Measurements from ENCODE around the gene KLF1.

The KLF1 gene

GRCh38 chr19:12886969-12887747, at the start of gene KLF1:
KLF1 (minus strand) TSS chr19:12887201; CDS start chr19:12887140, 61 bp downstream.
- DNase-seq (ENCODE audit: low read depth) = no peak
- H3K4me3 ChIP-seq (ENCODE audit: low read depth, low read length) = no peak within 1 kb of the TSS
- TF ChIP-seq POLR2A (IDR thresholded peaks at IDR 0.05; ENCODE audit: extremely low read depth, insufficient read length) (no peak), MAX (IDR thresholded peaks at IDR 0.05; ENCODE audit: low read depth, low read length) (no peak), MYC (IDR thresholded peaks at IDR 0.05; ENCODE audit: low read depth, low read length) (no peak)

DNA sequence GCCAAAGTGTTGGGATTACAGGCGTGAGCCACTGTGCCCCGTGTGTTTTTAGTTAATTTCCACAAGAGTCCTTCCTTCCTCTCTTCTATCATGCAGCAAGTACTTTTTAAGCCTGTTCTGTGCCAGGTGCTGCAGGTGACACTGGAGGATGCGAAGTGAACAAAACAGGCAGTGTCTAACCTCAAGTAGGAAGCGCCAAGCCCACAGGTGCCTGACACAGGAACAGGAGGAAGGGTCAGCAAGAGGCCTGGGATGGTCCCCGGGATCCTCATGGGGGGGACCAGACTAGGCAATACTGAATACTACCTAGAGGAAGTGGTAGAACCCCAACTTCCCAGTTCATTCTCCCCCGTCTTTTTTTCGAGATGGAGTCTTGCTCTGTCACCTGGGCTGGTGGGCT, 49.6 kb upstream of the KLF1 start:
- DNase-seq (ENCODE audit: low read depth) = peak; percentile 56
- TF ChIP-seq CTCF (IDR thresholded peaks at IDR 0.05; ENCODE audit: low read depth, low read length) (no peak), MYC (IDR thresholded peaks at IDR 0.05; ENCODE audit: low read depth, low read length) (no peak), POLR2A (IDR thresholded peaks at IDR 0.05; ENCODE audit: extremely low read depth, insufficient read length) (no peak), MAX (IDR thresholded peaks at IDR 0.05; ENCODE audit: low read depth, low read length) (no peak)
- H3K4me3 ChIP-seq (ENCODE audit: low read depth, low read length) = no peak overlapping the region

DNA sequence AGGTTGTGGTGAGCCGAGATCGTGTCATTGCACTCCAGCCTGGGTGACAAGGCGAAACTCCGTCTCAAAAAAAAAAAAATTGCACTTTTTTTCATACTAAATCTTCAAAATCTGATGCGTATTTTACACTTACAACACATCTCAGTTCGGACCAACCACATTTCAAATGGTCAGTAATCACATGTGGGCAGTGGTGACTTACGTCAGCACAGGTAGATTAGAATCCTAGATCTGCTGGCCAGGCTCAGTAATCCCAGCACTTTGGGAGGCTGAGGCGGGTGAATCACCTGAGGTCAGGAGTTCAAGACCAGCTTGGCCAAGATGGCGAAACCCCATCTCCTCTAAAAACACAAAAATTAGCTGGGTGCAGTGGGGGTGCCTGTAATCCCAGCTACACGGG, 48.1 kb upstream of the KLF1 start:
- H3K4me3 ChIP-seq (ENCODE audit: low read depth, low read length) = no peak overlapping the region
- no peak for TF ChIP-seq MYC (IDR thresholded peaks at IDR 0.05; ENCODE audit: low read depth, low read length)
- TF ChIP-seq MAX (IDR thresholded peaks at IDR 0.05; ENCODE audit: low read depth, low read length) = no peak
- TF ChIP-seq POLR2A (IDR thresholded peaks at IDR 0.05; ENCODE audit: extremely low read depth, insufficient read length) = no peak
- TF ChIP-seq CTCF (IDR thresholded peaks at IDR 0.05; ENCODE audit: low read depth, low read length) = no peak
- DNase-seq (ENCODE audit: low read depth) = no peak

- TF ChIP-seq MAX (IDR thresholded peaks at IDR 0.05; ENCODE audit: low read depth, low read length) (peak; percentile 78), POLR2A (IDR thresholded peaks at IDR 0.05; ENCODE audit: extremely low read depth, insufficient read length) (peak; percentile 93), MYC (IDR thresholded peaks at IDR 0.05; ENCODE audit: low read depth, low read length) (peak; percentile 92), CTCF (IDR thresholded peaks at IDR 0.05; ENCODE audit: low read depth, low read length) (no peak)
- peak; percentile 93 for DNase-seq (ENCODE audit: low read depth)
- peak within 1 kb of the TSS; percentile 95 for H3K4me3 ChIP-seq (ENCODE audit: low read depth, low read length)
Measured at GRCh38 chr19:12933287-12934072, 46.5 kb upstream of the KLF1 start, which contains the start of gene FARSA. FARSA (minus strand) TSS chr19:12933711; CDS start chr19:12933696, 15 bp downstream.

DNA sequence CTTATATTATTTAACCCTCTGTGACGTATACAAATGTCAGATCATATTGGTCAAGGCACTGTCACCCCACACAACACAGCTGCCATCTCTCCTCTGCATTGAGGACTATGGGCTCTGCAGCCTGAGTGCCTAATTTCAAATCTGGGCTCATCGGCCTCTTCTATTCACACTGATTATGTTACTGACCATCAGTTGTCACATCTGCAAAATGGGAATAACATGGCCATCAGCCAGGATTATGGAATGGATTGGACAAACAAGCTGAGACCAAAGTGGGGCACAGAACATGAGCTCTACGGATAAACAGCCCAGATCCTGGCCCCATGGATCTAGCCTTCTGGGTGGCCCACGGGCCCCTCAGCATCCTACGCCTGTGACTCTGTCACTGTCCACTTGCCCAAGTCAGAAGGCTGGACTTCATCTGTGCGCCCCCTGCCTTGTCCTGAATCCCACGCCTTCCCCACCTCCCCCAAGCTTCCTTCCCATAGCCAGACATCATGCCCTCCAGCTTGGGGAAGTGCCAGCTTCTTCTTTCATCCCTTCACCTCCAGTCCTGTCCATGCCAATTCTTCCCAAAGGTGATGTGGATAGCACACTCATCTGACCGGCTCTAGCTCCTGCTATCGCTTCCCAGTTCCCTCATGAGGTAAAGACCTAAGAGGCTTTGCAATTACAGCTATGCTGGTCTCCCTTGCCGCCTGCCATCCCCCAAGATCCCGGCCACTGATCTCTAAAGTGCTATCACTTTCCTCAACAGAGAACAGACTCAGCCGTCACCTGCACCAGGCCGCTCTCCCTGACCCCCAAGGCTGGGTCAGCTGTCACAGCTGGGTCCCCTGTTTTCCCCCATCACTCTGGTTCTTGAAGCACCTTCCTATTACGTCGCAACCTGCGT, 45.6 kb upstream of the KLF1 start:
- H3K4me3 ChIP-seq (ENCODE audit: low read depth, low read length) = peak overlapping the region; percentile 95
- no peak for DNase-seq (ENCODE audit: low read depth)
- no peak; the same call in 1 of the 2 replicates for TF ChIP-seq MYC (IDR thresholded peaks at IDR 0.05; ENCODE audit: low read depth, low read length)
- TF ChIP-seq MAX (IDR thresholded peaks at IDR 0.05; ENCODE audit: low read depth, low read length) = no peak
- TF ChIP-seq CTCF (IDR thresholded peaks at IDR 0.05; ENCODE audit: low read depth, low read length) = no peak
- no peak for TF ChIP-seq POLR2A (IDR thresholded peaks at IDR 0.05; ENCODE audit: extremely low read depth, insufficient read length)
